Sigmoid colon (tissue), 3 donors: ENCODE results near the gene FBXL20.

ENCODE experiments used
- POLR2A ChIP-seq, 2 donors: fragments of 450-650 bp; IDR thresholded peaks; one replicate each; pipeline ENCODE4 v1.6.1; 2016; ENCODE audit warnings: antibody characterized with exemption in 2 of 2, mild to moderate bottlenecking in 2 of 2, moderate library complexity in 2 of 2
- TF ChIP-seq, protein P1 (sequence below), 4 experiments: fragments of 450-650 bp in 3 of 4; fragments of 200-600 bp in 1 of 4; IDR thresholded peaks; one replicate each; pipeline ENCODE4 v1.5.1; 2016 to 2019; ENCODE audit warnings: antibody characterized with exemption in 4 of 4, mild to moderate bottlenecking in 3 of 4, moderate library complexity in 2 of 4

GRCh38 chr17:39416141-39416540 is 14.7 kb upstream of the FBXL20 start:
- TF ChIP-seq POLR2A (IDR thresholded peaks at IDR 0.05): no peak
- TF ChIP-seq, protein P1, sequence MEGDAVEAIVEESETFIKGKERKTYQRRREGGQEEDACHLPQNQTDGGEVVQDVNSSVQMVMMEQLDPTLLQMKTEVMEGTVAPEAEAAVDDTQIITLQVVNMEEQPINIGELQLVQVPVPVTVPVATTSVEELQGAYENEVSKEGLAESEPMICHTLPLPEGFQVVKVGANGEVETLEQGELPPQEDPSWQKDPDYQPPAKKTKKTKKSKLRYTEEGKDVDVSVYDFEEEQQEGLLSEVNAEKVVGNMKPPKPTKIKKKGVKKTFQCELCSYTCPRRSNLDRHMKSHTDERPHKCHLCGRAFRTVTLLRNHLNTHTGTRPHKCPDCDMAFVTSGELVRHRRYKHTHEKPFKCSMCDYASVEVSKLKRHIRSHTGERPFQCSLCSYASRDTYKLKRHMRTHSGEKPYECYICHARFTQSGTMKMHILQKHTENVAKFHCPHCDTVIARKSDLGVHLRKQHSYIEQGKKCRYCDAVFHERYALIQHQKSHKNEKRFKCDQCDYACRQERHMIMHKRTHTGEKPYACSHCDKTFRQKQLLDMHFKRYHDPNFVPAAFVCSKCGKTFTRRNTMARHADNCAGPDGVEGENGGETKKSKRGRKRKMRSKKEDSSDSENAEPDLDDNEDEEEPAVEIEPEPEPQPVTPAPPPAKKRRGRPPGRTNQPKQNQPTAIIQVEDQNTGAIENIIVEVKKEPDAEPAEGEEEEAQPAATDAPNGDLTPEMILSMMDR (IDR thresholded peaks at IDR 0.05): no peak
